Measurements from ENCODE around the gene GZF1. TPM values are rescaled to one million over a fixed set of nuclear protein-coding genes. Genes with fewer than 3 reads are reported as not detected.

GZF1 gene
- total RNA-seq, result 16.6 TPM
- long read RNA-seq, full-length matches to known transcripts, result 51 of 71 reads
- long read RNA-seq, partial matches to known transcripts, result 5 of 71 reads
- long read RNA-seq, other reads (novel, unspliced or antisense), result 15 of 71 reads

- intact Hi-C loops (cut with DNase I), result loop anchor here (5.0 kb wide), 1 partner anchor 61 kb away; the partner anchor contains the start of gene NAPB
- peak; percentile 99 for DNase-seq
- ATAC-seq (ENCODE audit: poor library complexity), result peak; percentile 90
Observed at GRCh38 chr20:23361476-23362391, at the start of gene GZF1. Gene GZF1 (plus strand): TSS chr20:23362182. CDS start chr20:23364384, 2,202 bp downstream.

GRCh38 chr20:23313271-23313670 lies 48.7 kb upstream of the GZF1 start:
- DNase-seq, result no peak
- intact Hi-C loops (cut with DNase I), result no loop called here
- no peak for ATAC-seq (ENCODE audit: poor library complexity)

GRCh38 chr20:23314699-23315098 lies 47.3 kb upstream of the GZF1 start:
- peak; percentile 38 for ATAC-seq (ENCODE audit: poor library complexity)
- no peak for DNase-seq
- intact Hi-C loops (cut with DNase I), result no loop called here

- peak; percentile 92 for ATAC-seq (ENCODE audit: poor library complexity)
- intact Hi-C loops (cut with DNase I), result no loop called here
- DNase-seq, result no peak
Observed at GRCh38 chr20:23315099-23315498, 46.9 kb upstream of the GZF1 start.

- no peak for DNase-seq
- intact Hi-C loops (cut with DNase I), result no loop called here
- ATAC-seq (ENCODE audit: poor library complexity), result no peak
Observed at GRCh38 chr20:23316626-23317025, 45.4 kb upstream of the GZF1 start.

GRCh38 chr20:23317081-23317480 lies 44.9 kb upstream of the GZF1 start:
- no peak for DNase-seq
- ATAC-seq (ENCODE audit: poor library complexity), result no peak
- intact Hi-C loops (cut with DNase I), result no loop called here

- DNase-seq, result no peak
- intact Hi-C loops (cut with DNase I), result no loop called here
- ATAC-seq (ENCODE audit: poor library complexity), result no peak
Observed at GRCh38 chr20:23318347-23318746, 43.6 kb upstream of the GZF1 start.

GRCh38 chr20:23320317-23320716 lies 41.7 kb upstream of the GZF1 start:
- intact Hi-C loops (cut with DNase I), result no loop called here
- ATAC-seq (ENCODE audit: poor library complexity), result no peak
- DNase-seq, result no peak

GRCh38 chr20:23325107-23325506 lies 36.9 kb upstream of the GZF1 start:
- ATAC-seq (ENCODE audit: poor library complexity), result no peak
- intact Hi-C loops (cut with DNase I), result no loop called here
- no peak for DNase-seq

- DNase-seq (no peak), ATAC-seq (ENCODE audit: poor library complexity) (no peak)
- intact Hi-C loops (cut with DNase I), result no loop called here
Observed at GRCh38 chr20:23326774-23327173, 35.2 kb upstream of the GZF1 start.

GRCh38 chr20:23327617-23328333 lies 34.2 kb upstream of the GZF1 start:
- DNase-seq (no peak), ATAC-seq (ENCODE audit: poor library complexity) (no peak)
- intact Hi-C loops (cut with DNase I), result no loop called here

GRCh38 chr20:23331450-23332350 lies 30.3 kb upstream of the GZF1 start:
- intact Hi-C loops (cut with DNase I), result loop anchor here (10.0 kb wide), 2 partner anchors 77 to 997 kb away; no protein-coding TSS in a partner anchor
- no peak for DNase-seq
- ATAC-seq (ENCODE audit: poor library complexity), result no peak

GRCh38 chr20:23332467-23332866 lies 29.5 kb upstream of the GZF1 start:
- intact Hi-C loops (cut with DNase I), result loop anchor here (10.0 kb wide), 2 partner anchors 78 to 998 kb away; no protein-coding TSS in a partner anchor
- ATAC-seq (ENCODE audit: poor library complexity) (no peak), DNase-seq (no peak)

GRCh38 chr20:23334111-23334510 lies 27.9 kb upstream of the GZF1 start:
- ATAC-seq (ENCODE audit: poor library complexity) (peak; percentile 39), DNase-seq (no peak)
- intact Hi-C loops (cut with DNase I), result loop anchor here (10.0 kb wide), 2 partner anchors 79 to 999 kb away; no protein-coding TSS in a partner anchor

GRCh38 chr20:23335521-23335920 lies 26.5 kb upstream of the GZF1 start:
- no peak for DNase-seq
- no peak for ATAC-seq (ENCODE audit: poor library complexity)
- intact Hi-C loops (cut with DNase I), result loop anchor here (10.0 kb wide), 2 partner anchors 81 to 1001 kb away; no protein-coding TSS in a partner anchor

- intact Hi-C loops (cut with DNase I), result loop anchor here (10.0 kb wide), 2 partner anchors 82 to 1002 kb away; no protein-coding TSS in a partner anchor
- DNase-seq, result no peak
- ATAC-seq (ENCODE audit: poor library complexity), result no peak
Observed at GRCh38 chr20:23336476-23336875, 25.5 kb upstream of the GZF1 start.

- ATAC-seq (ENCODE audit: poor library complexity) (no peak), DNase-seq (no peak)
- intact Hi-C loops (cut with DNase I), result loop anchor here (10.0 kb wide), 2 partner anchors 83 to 1003 kb away; no protein-coding TSS in a partner anchor
Observed at GRCh38 chr20:23337312-23337711, 24.7 kb upstream of the GZF1 start.

GRCh38 chr20:23339986-23340385 lies 22.0 kb upstream of the GZF1 start:
- intact Hi-C loops (cut with DNase I), result loop anchor here (5.0 to 10.0 kb wide), 5 partner anchors 85 to 1005 kb away; no protein-coding TSS in a partner anchor
- ATAC-seq (ENCODE audit: poor library complexity), result peak; percentile 13
- no peak for DNase-seq
